COR-L47 (cell line): ENCODE results near the gene CCDC138.
A peak's percentile ranks its signal among the peaks of the same experiment; 100 is the strongest.

Experiments used
- DNase-seq: peaks from one replicate; lab custom pipeline; 2025; lab: John Stamatoyannopoulos, UW

Gene CCDC138

DNA sequence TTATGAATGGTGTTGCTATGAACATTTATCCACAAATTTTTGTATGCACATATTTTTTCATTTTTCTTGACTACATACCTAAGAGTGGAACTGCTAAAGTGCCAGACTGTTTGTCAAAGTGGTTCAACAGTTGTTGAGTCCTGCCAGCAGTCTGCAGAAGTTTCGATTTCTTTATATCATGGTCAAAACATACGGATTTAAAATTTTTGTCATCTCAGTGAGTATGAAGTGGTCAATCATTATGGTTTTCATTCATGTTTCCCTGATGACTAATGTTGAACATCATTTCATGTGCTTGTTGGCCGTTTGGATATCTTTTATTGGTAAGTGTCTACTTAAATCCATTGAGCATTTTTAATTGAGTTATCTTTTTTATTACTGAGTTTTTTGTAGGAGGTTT, 39.2 kb downstream of the CCDC138 start:
- no peak for DNase-seq

DNA sequence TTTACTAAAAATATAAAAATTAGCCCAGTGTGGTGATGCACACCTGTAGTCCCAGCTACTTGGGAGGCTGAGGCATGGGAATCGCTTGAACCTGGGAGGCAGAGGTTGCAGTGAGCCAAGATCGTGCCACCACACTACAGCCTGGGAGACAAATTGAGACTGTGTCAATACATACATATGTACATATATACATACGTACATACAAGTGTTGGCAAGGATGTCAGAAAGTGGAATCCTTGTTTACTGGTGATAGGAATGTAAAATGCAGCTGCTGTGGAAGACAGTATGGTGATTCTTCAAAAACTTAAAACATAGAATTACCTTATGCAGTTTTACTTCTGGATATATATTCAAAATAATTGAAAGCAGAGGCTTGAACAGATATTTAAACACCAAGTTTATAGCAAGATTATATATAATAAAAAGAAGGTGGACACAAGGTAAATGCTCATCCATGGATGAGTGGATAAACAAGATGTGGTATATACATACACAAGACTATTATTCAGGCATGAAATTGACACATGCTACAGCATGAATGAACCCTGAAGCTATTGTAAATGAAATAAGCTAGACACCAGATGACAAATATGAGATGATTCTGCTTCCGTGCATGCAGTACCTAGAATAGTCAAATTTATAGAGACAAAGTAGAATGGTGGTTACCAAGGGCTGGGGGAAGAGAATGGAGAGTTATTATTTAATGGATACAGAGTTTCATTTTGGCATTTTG, 43.2 kb downstream of the CCDC138 start:
- no peak for DNase-seq

DNA sequence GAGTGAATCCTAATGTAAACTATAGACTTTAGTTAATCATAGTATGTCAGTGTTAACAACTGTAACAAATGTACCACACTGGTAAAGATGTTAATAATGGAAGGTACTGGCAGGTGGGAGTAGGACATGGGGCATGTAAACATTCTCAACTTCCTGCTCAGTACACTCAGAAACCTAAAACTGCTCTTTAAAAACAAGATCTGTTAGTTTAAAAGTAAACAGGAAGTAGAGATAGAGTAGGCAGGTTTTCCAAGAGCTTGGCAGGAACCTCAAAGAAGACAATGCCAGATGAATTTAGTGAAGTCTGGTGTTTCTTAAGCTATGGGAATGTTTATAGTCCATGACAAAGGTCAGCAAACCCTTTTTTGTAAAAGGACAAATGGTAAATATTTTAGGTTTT, 46.6 kb downstream of the CCDC138 start:
- DNase-seq, result peak; percentile 1

DNA sequence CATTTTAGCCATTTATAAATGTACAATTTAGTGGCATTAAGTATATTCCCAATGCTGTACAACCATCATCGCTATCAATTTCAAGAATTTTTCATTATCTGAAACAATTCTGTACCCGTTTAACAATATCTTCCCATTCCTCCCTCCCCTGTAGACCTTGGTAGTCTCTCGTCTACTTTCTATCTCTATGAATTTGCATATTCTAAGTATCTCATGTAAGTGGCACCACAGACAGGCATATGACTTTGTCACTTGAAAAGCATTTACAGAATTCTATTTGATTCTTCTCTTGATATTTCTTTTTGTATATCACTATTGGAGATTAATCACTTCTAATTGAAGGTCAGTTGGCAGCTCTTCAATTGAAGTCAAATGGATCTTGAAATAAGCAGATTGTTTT, 48.0 kb downstream of the CCDC138 start:
- DNase-seq, result no peak

DNA sequence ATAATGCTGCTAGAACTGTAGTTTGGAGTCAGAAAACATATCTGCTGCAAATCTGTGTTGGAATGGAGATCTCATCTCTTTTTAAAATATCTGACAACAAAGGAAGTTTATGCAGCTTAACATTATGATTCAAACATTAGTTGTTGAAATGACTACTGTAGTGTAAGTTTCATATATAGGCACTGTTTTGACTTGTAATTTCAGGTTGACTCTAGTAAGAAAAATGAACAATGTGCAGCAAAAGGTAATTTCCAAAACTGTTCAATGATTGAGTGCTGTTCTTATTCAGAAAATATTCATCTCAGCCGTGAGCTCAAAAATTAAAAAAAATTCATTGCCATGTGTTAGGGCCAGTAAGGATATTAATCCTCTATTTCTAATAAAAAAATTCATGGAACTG, 48.5 kb downstream of the CCDC138 start:
- no peak for DNase-seq

DNA sequence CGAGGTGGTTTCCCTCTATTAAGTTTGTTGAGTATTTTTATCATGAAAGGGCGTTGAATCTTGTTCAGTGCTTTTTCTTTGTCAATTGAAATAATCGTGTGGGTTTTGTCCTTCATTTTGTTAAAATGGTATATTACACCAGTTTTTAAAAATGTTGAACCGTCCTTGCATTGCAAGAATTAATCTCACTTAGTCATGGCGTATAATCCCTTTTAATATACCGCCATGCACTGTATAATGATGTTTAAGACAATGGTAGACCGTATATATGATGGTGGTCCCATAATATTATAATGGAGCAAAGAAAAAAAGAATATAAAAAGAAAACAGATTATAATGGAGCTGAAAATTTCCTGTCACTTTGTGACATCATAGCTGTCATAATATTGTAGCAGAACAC, 50.6 kb downstream of the CCDC138 start:
- DNase-seq, result no peak

DNA sequence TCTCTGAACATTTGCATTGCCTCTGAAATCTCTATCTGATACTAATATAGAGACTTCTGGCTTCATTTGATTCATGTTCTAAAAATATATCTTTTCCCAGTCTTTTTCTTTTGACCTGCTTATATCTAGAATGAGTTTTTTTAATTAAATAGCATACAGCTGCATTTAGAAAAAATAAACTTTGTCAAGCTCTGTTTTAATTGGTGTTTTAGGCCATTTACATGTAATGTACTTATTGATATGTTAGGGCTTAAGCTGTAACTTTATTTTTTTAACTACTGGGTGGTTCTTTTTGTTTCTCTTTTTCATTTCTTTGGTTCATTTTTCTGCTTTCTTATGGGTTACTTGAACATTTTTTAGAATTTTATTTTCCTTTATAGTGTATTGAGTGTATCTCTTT, 54.9 kb downstream of the CCDC138 start:
- DNase-seq, result no peak

DNA sequence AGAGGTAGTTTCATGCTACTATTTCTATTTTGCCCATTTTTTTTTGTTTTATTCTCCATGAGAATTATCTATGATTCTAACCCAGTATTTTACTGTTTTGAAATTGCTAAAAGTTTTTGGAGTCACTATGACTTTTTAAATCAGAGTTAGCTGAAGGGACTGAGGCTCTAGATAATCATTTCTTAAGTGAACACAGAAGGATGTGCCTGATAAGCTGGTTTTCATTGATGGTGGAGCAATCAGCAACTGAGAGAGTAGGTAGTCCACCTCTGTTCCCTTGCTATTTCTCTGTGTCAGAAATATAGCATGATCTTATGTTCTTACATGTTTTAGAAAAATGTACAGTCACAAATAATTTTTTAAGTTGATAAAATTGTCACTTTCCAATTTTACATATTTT, 59.4 kb downstream of the CCDC138 start:
- no peak for DNase-seq

DNA sequence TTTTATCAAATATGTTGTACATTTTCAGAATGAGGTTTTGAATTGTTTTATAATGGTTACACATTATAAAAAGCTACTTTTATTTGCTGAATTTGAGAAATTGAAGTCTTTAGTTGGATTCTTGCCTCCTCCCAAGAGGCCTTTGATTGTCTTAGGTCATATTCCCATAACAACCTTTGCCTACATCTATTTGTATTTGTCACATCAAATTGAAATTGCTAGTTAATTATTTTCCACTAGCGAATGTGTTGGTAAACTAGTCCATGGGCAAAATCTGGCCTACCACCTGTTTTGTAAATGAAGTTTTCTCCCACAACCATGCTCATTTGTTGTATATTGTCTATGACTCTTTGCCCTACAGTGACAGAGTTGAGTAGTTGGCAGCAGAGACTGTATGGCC, 60.4 kb downstream of the CCDC138 start:
- no peak for DNase-seq

DNA sequence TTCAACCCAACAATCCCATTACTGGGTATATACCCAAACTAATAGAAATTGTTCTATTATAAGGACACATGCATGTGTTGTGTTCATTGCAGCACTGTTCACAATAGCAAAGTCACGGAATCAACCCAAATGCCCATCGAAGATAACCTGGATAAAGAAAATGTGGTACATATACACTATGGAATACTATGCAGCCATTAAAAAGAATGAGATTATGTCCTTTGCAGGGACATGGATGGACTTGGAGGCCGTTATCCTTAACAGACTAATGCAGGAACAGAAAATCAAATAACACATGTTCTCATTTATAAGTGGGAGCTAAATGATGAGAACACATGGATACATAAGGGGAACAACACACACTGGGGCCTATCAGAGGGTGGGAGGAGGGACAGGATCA, 65.8 kb downstream of the CCDC138 start:
- DNase-seq, result no peak

DNA sequence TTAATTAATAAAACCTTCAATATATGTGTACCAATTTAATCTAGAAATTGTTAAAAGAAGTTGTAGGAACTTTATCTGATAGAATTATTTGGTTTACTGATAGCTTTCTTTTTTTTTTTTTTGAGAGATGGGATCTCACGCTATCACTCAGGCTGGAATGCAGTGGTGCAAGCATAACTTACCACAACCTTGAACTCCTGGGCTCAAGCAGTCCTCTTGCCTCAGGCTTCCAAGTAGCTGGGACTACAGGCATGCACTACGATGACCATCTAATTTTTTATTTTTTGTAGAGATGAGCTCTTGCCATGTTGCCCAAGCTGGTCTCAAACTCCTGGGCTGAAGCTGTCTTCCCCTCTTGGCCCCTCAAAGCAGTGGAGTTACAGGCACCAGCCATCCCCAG, 66.8 kb downstream of the CCDC138 start:
- no peak for DNase-seq

DNA sequence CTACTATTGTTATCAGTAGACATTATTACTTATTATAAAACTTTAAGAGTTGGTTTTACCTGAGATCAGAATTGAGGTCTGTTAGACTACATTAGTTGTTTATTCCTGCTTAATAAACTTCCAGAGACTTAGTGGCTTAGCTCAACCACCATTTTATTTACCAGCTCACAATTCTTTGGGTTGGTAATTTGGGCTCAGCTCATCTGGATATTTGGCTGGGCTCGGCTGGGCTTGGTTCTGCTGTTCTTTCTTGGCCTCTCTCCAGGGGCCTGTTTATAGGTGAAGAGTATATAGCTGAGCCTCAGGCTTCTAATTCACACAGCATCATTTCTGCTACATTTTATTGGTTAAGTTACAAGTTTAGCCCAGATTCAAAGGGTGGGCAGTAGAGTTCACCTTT, 67.9 kb downstream of the CCDC138 start:
- no peak for DNase-seq

DNA sequence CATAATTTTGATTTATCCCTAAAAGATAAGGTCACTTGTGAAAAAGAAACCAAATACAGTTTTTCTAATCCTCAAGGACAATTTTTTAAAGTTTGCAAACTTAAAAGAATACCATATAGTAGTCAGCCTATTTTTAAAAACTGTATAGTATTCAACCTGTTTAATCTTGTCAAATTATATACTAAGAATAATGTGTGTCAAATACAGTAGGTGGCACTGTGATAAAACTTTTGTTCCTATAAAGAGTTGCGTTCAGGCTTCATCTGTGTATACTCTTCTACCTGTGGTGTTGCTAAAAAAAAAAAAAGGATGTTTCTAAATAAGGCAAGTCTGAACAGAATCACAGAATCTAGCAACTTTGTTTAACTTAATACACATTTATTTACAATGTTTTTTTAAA, 68.6 kb downstream of the CCDC138 start:
- DNase-seq, result peak; percentile 18

DNA sequence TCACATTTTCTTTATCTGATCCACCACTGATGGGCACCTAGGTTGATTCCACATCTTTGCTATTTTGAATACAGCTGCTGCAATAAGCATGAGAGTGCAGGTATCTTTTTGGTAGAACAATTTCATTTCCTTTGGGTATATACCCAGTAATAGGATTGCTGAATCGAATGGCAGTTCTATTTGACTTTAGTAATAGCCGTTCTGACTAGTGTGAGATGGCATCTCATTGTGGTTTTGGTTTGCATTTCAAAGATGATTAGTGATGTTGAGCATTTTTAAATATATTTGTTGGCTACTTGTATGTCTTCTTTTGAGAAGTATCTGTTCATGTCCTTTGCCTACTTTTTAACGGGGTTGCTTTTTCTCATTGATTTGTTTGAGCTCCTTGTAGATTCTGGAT, 72.3 kb downstream of the CCDC138 start:
- no peak for DNase-seq

DNA sequence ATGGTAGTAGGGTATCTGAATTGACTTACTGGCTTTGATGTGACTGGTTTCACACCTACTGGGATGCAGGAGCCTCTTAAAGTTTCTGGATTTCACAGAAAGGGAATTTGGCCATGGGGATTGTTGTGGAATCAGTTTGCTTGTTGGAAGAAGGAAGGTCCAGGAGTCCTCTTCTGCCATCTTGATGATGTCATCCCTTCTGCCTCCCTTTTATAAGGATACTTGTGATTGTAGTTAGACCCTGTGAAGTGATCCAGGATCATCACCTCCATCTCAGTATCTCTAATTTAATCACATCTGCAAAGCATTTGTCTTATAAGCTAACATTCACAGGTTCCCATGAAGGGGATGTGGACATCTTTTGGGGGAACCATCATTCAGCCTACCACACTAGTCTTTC, 79.5 kb downstream of the CCDC138 start:
- no peak for DNase-seq

DNA sequence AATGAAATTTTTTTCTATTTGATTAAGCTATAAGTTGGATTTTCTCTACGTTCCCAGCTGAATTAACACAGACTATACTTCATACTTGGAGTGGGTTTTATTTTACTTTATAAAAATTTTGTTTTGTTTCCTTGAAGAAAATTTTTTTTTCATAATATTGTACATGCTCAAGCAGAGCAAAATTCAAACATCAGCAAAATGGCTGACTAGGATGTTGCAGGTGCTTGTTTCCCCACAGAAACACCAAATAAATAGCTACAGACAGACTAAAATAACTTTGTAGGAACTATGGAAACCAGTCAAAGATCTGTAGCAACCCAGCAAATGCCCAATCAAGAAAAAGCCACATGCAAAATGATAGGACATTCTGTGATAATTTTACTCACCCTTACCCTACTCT, 82.3 kb downstream of the CCDC138 start:
- no peak for DNase-seq

DNA sequence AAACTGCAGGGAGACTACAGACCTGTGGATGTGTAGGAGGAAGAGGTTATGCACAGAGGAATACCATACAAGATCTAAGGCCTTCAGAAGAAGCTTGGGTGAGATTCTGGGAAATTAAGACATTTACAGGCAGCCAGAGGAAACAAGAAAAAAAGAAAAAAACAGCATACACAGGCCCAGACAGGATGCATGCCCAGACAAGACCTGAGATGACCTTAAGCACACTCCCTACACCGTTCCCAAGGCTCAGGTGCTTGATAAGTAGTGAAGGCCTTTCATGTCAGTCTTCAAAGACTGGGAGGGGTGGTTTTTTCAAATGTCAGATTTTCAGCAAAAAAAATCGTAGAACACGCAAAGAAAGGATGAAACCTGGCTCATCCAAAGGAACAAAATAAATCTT, 83.0 kb downstream of the CCDC138 start:
- no peak for DNase-seq

DNA sequence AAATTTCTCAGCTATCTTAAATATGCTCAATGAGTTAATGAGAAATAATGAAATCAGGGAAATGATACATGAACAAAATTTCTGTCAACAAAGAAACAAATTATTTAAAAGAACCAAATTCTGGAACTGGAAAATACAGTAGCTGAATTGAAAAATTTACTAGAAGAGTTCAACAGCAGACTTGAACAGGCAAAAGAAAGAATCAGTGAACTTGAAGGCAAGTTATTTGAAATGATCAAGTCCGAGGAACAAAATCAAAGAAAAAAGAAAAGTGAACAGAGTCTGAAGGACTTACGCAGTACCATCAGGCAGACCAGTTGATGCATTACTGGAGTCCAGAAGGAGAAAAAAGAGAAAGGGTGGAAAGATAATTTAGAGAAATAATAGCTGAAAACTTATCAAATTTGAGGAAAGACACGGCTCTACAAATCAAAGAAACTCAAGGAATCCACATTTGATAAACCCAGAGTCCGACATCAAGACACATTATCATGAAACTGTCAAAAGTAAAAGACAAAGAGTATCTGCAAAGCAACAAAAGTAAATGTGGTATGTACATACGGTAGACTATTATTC, 83.6 kb downstream of the CCDC138 start:
- no peak for DNase-seq

DNA sequence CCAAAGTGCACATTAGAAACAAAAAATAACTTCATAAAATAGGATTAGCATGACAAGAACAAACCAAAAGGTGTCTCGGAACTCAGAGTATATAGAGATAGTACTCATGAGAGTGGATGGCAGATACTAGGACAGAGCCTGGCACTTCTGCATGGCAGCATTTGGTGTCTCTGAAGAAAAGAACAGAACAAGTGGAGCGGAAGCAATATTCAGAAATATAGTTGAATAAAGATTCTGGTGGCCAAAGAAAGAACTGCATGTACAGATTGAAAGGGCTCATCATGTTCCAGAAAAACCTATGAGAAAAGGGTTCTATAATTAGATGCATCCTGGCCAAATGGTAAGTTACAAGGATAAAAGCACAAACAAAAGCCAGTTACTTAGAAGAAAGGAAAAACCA, 90.9 kb downstream of the CCDC138 start:
- no peak for DNase-seq

DNA sequence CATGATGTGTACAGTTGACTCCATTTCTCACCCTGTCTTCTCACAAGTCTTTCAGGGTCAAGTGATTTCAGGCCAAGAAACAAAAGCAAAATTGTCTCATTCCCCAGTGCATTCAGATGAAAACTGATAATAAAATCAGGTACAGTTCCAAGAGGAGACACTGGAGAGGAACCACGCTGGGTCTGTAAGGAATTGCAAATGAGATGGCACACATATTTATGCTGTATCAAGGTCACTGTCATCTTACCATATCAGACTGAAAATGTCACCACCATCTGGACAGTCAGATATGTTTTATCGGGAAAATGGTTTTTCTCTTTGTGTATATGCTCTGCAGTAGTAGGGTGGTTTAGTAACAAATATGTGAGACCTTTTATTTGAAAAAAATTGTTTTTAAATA, 91.7 kb downstream of the CCDC138 start:
- DNase-seq, result no peak

DNA sequence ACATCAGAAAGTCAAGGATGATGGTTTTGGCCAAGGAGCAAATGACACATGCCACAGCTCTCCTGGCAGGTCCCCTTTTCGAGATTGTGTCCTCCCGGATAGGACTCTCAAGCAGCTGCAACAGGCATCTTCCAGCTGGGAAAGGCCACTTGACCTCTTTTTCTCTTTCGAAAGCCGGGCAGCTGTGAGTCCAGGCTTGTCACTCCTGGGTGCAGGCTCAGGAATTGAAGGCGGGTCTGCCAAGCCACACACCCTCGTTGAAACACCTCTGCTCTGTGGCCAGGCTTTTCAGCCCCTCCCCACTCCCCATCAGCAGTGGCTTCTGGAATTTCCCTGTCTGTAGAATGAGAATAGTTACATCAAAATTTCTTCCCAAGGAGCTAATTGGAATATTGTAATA, 98.0 kb downstream of the CCDC138 start:
- no peak for DNase-seq

DNA sequence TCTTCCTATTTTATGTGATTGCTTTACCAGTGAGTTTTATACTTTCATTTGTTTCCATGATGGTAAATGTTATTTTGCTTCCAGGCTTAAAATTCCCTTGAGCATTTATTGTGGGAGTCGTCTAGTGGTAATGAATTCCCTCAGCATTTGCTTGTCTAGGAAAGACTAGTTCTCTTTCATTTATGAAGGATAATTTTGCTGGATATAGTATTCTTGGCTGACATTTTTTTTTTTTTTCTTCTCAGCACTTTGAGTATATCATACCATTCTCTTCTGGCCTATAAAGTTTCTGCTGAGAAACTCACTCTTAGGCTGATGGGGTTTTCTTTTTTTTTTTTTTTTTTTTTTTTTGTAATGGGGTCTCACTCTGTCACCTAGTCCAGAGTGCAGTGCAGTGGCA, 103.3 kb downstream of the CCDC138 start:
- DNase-seq, result no peak

DNA sequence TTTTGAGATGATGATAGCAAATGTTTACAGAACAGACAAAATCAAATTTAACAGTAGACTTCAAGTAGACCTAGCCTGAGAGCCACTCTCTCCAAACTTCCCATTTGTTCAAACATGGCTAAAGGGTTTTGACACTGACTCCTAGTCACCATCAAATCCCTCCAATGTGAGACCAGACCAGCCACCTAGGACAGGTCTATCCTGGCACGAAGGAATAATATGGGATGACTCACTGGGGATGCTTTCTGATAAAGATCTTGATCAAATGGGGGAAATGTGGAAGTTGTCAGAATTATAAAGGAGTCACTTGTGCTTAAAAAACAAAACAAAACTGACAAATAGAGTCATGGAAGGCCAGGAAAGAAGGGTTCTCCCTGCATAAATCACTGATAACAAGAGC, 106.7 kb downstream of the CCDC138 start:
- DNase-seq, result no peak

DNA sequence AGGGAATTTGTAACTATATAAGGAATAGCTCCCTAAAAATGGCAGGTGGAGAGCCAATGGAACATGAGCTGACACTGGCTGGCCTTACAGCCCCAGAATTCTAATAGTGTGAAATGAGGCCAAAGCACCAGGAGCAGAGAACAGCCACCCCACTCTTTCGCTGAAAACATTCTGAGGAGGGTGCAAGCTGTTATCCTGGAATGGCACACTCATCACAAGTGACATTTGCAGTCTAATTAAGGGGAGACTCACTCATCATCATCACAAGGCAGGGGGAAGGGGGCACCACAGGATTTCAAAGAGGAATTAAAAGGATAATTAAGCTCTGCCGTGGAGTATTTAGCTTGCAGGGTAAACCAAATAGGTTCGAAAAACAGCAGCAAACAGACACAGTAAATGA, 108.2 kb downstream of the CCDC138 start:
- DNase-seq, result no peak
